ENCODE data around the gene PUM2. TPM values are rescaled to one million over a fixed set of nuclear protein-coding genes. Genes with fewer than 3 reads are reported as not detected.

PUM2 gene
- total and polyA plus RNA-seq, 4 donors = 18.5 to 61.0 (median 35.1) TPM

DNA sequence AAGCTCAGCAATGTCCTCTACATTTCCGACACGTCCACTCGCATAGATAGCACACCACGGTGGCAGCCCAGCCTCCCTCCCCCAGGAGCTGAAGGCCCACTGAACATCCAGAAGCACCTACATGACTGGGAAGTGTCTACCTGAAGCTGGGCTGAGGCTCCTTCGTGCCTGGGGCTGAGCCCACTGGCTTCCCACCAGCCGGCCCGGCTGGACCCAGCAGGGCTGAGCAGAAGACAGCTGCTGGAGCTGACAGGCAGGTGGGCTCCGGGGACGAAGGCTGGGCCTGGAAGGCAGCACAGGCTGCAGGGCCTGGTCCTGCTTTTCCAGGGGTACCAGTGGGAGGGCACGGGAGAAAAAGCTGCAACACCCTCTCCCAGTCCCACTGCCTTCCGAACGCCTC, 139.2 kb downstream of the PUM2 start (continued):
- TF ChIP-seq, protein P1, sequence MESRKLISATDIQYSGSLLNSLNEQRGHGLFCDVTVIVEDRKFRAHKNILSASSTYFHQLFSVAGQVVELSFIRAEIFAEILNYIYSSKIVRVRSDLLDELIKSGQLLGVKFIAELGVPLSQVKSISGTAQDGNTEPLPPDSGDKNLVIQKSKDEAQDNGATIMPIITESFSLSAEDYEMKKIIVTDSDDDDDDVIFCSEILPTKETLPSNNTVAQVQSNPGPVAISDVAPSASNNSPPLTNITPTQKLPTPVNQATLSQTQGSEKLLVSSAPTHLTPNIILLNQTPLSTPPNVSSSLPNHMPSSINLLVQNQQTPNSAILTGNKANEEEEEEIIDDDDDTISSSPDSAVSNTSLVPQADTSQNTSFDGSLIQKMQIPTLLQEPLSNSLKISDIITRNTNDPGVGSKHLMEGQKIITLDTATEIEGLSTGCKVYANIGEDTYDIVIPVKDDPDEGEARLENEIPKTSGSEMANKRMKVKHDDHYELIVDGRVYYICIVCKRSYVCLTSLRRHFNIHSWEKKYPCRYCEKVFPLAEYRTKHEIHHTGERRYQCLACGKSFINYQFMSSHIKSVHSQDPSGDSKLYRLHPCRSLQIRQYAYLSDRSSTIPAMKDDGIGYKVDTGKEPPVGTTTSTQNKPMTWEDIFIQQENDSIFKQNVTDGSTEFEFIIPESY (IDR thresholded peaks at IDR 0.05) = no peak

DNA sequence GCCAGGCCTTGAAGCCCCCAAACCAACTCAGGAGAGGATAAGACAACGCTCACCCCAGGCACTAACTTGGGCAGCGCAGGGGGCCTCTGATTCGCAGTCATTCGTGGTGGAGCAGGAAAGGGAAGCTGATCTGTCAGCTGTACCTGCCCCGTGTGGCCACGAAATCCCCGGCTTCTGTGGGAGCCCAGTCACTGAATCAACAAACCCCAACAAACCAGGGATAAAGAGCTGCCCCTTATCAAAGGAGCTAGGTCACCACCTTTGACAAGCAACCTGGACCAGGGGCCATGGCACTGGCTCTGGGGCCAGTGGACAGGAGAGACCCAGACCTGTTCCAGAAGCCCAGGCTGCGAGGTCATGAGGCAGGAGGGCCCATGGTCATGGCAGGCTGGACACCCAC, 140.2 kb downstream of the PUM2 start:
- Histone ChIP-seq H3K27me3 (ENCODE audit: control insufficient read depth in 4 of 4, insufficient read depth in 4 of 4, low read length in 3 of 4) (no peaks in the 10 kb centered on the region), H3K36me3 (ENCODE audit: control insufficient read depth in 4 of 4, insufficient read depth in 3 of 4, low read depth in 1 of 4, low read length in 3 of 4) (no peaks in the 10 kb centered on the region), H3K27ac (ENCODE audit: low read depth in 1 of 2, low read length in 2 of 2) (peak overlapping the region; percentile 94 to 98), H3K4me3 (ENCODE audit: low read depth in 1 of 3, low read length in 3 of 3) (no peak overlapping the region), H3K9me3 (ENCODE audit: control insufficient read depth in 4 of 4, low read length in 3 of 4) (no peaks in the 10 kb centered on the region), H3K4me1 (ENCODE audit: control insufficient read depth in 4 of 4, insufficient read depth in 4 of 4, low read length in 3 of 4) (peaks cover 23 to 95% (median 64%) of the 10 kb centered on the region in 4 donors), H3K9ac (ENCODE audit: low read depth in 1 of 2, low read length in 2 of 2) (peak overlapping the region in 1 of 2 donors; percentile 47)
- no peak for DNase-seq (ENCODE audit: low spot score)
- peak; percentile 4 for TF ChIP-seq SP1 (IDR thresholded peaks at IDR 0.05)
- TF ChIP-seq, protein P2, sequence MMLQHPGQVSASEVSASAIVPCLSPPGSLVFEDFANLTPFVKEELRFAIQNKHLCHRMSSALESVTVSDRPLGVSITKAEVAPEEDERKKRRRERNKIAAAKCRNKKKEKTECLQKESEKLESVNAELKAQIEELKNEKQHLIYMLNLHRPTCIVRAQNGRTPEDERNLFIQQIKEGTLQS (IDR thresholded peaks at IDR 0.05) = no peak
- peak; percentile 65 to 72 for TF ChIP-seq RXRA (IDR thresholded peaks at IDR 0.05)
- TF ChIP-seq HNF4A (conservative IDR thresholded peaks at IDR 0.05) = peak; percentile 28 to 52
- 57% methylated on average over 8 of the region's 8 CpGs for WGBS

DNA sequence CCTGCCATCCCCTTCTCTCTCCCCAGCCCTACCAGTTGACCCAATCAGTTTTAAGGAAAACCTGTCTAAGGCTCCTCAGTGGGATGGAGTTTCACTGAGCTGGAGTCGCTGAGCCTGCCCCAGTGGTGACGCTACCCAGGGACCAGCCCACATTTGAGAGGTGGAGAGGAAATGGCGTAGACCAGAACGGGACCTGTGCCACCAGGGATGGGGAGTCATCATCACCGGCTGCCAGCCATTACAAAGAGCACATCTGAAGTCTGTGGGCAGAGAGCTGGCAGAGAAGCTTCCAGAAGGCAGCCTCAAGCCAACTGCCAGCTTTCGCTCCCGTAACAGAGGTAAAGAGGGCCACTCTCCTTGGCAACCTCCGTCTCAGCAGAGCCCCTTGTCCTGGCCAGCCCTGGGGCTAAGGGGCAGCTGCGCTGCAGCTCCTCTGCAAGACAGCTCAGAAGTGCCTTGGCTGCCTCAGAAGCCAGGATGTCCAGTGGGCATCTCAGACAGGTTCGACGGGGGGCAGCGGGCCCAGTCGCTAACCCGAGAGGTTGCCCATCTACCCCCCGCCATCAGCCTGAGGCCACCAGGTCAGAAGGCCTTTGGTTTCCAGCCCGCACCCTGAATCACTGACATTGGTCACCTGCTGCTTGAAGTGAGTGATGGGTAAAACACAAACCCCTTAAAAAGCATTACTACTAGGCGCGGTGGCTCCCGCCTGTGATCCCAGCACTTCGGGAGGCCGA, 141.1 kb downstream of the PUM2 start:
- Histone ChIP-seq H3K36me3 (ENCODE audit: control insufficient read depth in 4 of 4, insufficient read depth in 3 of 4, low read depth in 1 of 4, low read length in 3 of 4) (no peaks in the 10 kb centered on the region), H3K9ac (ENCODE audit: low read depth in 1 of 2, low read length in 2 of 2) (peak overlapping the region; percentile 69 to 84), H3K27ac (ENCODE audit: low read depth in 1 of 2, low read length in 2 of 2) (peak overlapping the region; percentile 94 to 98), H3K9me3 (ENCODE audit: control insufficient read depth in 4 of 4, low read length in 3 of 4) (no peaks in the 10 kb centered on the region), H3K27me3 (ENCODE audit: control insufficient read depth in 4 of 4, insufficient read depth in 4 of 4, low read length in 3 of 4) (no peaks in the 10 kb centered on the region), H3K4me1 (ENCODE audit: control insufficient read depth in 4 of 4, insufficient read depth in 4 of 4, low read length in 3 of 4) (peaks cover 26 to 95% (median 66%) of the 10 kb centered on the region in 4 donors), H3K4me3 (ENCODE audit: low read depth in 1 of 3, low read length in 3 of 3) (peak overlapping the region in 2 of 3 donors; percentile 28 to 38)
- no peak for DNase-seq (ENCODE audit: low spot score)
- no peak for TF ChIP-seq NR2F2 (IDR thresholded peaks at IDR 0.05)
- TF ChIP-seq RXRA (IDR thresholded peaks at IDR 0.05) = peak in 1 of 2 donors; percentile 63
- TF ChIP-seq JUND (IDR thresholded peaks at IDR 0.05) = peak in 1 of 2 donors; percentile 18
- no peak for TF ChIP-seq FOXA1 (IDR thresholded peaks at IDR 0.05)
- TF ChIP-seq, protein P3, sequence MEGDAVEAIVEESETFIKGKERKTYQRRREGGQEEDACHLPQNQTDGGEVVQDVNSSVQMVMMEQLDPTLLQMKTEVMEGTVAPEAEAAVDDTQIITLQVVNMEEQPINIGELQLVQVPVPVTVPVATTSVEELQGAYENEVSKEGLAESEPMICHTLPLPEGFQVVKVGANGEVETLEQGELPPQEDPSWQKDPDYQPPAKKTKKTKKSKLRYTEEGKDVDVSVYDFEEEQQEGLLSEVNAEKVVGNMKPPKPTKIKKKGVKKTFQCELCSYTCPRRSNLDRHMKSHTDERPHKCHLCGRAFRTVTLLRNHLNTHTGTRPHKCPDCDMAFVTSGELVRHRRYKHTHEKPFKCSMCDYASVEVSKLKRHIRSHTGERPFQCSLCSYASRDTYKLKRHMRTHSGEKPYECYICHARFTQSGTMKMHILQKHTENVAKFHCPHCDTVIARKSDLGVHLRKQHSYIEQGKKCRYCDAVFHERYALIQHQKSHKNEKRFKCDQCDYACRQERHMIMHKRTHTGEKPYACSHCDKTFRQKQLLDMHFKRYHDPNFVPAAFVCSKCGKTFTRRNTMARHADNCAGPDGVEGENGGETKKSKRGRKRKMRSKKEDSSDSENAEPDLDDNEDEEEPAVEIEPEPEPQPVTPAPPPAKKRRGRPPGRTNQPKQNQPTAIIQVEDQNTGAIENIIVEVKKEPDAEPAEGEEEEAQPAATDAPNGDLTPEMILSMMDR (IDR thresholded peaks at IDR 0.05; ENCODE audit: low read depth, low read length, missing input control) = no peak
- TF ChIP-seq SP1 (IDR thresholded peaks at IDR 0.05) = peak; percentile 19
- TF ChIP-seq EGR1 (IDR thresholded peaks at IDR 0.05; ENCODE audit: low read depth in 2 of 2) = no peak
- TF ChIP-seq YY1 (IDR thresholded peaks at IDR 0.05) = peak; percentile 97
- TF ChIP-seq RAD21 (IDR thresholded peaks at IDR 0.05) = peak; percentile 6 to 49
- peak in 1 of 2 donors; percentile 8 for TF ChIP-seq GABPA (IDR thresholded peaks at IDR 0.05 in 1 of 2, conservative IDR thresholded peaks at IDR 0.05 in 1 of 2)
- TF ChIP-seq HNF4A (conservative IDR thresholded peaks at IDR 0.05) = peak in 1 of 2 donors; percentile 39
- TF ChIP-seq, protein P4, sequence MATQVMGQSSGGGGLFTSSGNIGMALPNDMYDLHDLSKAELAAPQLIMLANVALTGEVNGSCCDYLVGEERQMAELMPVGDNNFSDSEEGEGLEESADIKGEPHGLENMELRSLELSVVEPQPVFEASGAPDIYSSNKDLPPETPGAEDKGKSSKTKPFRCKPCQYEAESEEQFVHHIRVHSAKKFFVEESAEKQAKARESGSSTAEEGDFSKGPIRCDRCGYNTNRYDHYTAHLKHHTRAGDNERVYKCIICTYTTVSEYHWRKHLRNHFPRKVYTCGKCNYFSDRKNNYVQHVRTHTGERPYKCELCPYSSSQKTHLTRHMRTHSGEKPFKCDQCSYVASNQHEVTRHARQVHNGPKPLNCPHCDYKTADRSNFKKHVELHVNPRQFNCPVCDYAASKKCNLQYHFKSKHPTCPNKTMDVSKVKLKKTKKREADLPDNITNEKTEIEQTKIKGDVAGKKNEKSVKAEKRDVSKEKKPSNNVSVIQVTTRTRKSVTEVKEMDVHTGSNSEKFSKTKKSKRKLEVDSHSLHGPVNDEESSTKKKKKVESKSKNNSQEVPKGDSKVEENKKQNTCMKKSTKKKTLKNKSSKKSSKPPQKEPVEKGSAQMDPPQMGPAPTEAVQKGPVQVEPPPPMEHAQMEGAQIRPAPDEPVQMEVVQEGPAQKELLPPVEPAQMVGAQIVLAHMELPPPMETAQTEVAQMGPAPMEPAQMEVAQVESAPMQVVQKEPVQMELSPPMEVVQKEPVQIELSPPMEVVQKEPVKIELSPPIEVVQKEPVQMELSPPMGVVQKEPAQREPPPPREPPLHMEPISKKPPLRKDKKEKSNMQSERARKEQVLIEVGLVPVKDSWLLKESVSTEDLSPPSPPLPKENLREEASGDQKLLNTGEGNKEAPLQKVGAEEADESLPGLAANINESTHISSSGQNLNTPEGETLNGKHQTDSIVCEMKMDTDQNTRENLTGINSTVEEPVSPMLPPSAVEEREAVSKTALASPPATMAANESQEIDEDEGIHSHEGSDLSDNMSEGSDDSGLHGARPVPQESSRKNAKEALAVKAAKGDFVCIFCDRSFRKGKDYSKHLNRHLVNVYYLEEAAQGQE (IDR thresholded peaks at IDR 0.05) = peak; percentile 54
- TF ChIP-seq, protein P2 (IDR thresholded peaks at IDR 0.05) = no peak
- peak; percentile 26 for TF ChIP-seq TAF1 (conservative IDR thresholded peaks at IDR 0.05)
- no peak for TF ChIP-seq FOXA2 (IDR thresholded peaks at IDR 0.05)
- TF ChIP-seq, protein P5, sequence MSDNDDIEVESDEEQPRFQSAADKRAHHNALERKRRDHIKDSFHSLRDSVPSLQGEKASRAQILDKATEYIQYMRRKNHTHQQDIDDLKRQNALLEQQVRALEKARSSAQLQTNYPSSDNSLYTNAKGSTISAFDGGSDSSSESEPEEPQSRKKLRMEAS (IDR thresholded peaks at IDR 0.05) = no peak
- TF ChIP-seq, protein P1 (IDR thresholded peaks at IDR 0.05) = no peak
- no peak for TF ChIP-seq HNF4G (IDR thresholded peaks at IDR 0.05)
- WGBS = 49% methylated on average over 21 of the region's 21 CpGs

Data from liver (tissue), 9 donors.